IMR-90 (cell line): ENCODE results near the gene PNMA8A. TPM values are rescaled to one million over a fixed set of nuclear protein-coding genes. Genes with fewer than 3 reads are reported as not detected.

ENCODE experiments used
- ATAC-seq: fragments of 200-7000 bp; cut with Tn5 transposase; 2 replicates; pipeline ENCODE4 v1.9.1; 2020; ENCODE audit warnings: low read depth, mild to moderate bottlenecking, moderate library complexity
- BruUV-seq: library from RNA; stranded (reverse); fragments of 400-500 nt; replicated peaks from 2 replicates; lab custom pipeline; 2021; lab: Mats Ljungman, UMichigan
- CTCF ChIA-PET: fragments of 300-600 bp; formaldehyde crosslinking; extraction: SDS; loops from one replicate; lab custom pipeline; 2021; ENCODE audit warnings: antibody characterized with exemption; lab: Yijun Ruan, JAX
- POLR2A ChIA-PET: fragments of 300-600 bp; sonication (Branson Sonifier 250); formaldehyde crosslinking; loops from one replicate; lab custom pipeline; 2022; ENCODE audit warnings: antibody characterized with exemption; ENCODE audit not compliant: unreplicated experiment; lab: Charles Lee
- DNase-seq: peaks from one replicate; pipeline ENCODE4 v3.0.0; 2013
- H2AFZ ChIP-seq: replicated peaks from 2 replicates; pipeline ENCODE3; 2013; ENCODE audit warnings: low read length, mild to moderate bottlenecking; ENCODE audit not compliant: poor library complexity
- H2AK5ac ChIP-seq: 2 replicates; pipeline ENCODE4 v1.6.1; 2013; ENCODE audit warnings: low read depth, low read length, inconsistent platforms
- H2AK9ac ChIP-seq: replicated peaks from 2 replicates; pipeline ENCODE3; 2013; ENCODE audit warnings: mild to moderate bottlenecking, low read depth, low read length, moderate library complexity; ENCODE audit not compliant: poor library complexity
- H2BK120ac ChIP-seq: 2 replicates; pipeline ENCODE4 v1.6.1; 2013; ENCODE audit warnings: low read depth, low read length, inconsistent platforms
- H2BK15ac ChIP-seq: 3 replicates; pipeline ENCODE4 v1.6.1; 2013; ENCODE audit warnings: low read depth, low read length, inconsistent platforms
- H2BK20ac ChIP-seq: 2 replicates; pipeline ENCODE4 v1.6.1; 2013; ENCODE audit warnings: low read depth, mild to moderate bottlenecking, inconsistent platforms, low read length, moderate library complexity
- H2BK5ac ChIP-seq: 2 replicates; pipeline ENCODE4 v1.6.1; 2013; ENCODE audit warnings: mild to moderate bottlenecking, low read depth, low read length, inconsistent platforms; ENCODE audit not compliant: poor library complexity, severe bottlenecking
- H3K14ac ChIP-seq: replicated peaks from 2 replicates; pipeline ENCODE4 v1.6.1; 2013; ENCODE audit warnings: low read depth, low read length, inconsistent platforms
- H3K18ac ChIP-seq: 2 replicates; pipeline ENCODE4 v1.6.1; 2013; ENCODE audit warnings: low read depth, low read length, control low read depth
- H3K23ac ChIP-seq: 2 replicates; pipeline ENCODE4 v1.6.1; 2013; ENCODE audit warnings: low read depth, low read length, inconsistent platforms
- H3K27ac ChIP-seq: 2 replicates; pipeline ENCODE4 v1.5.1; 2013; ENCODE audit warnings: mild to moderate bottlenecking, control low read depth, low read length; ENCODE audit not compliant: insufficient read depth
- H3K27me3 ChIP-seq: 2 replicates; pipeline ENCODE4 v1.6.1; 2013; ENCODE audit warnings: low read length; ENCODE audit not compliant: control insufficient read depth, insufficient read depth
- H3K36me3 ChIP-seq: 2 replicates; pipeline ENCODE4 v1.6.1; 2013; ENCODE audit warnings: low read length, mixed read lengths; ENCODE audit not compliant: control insufficient read depth, insufficient read depth
- H3K4ac ChIP-seq: 2 replicates; pipeline ENCODE4 v1.6.1; 2013; ENCODE audit warnings: low read depth, low read length, inconsistent platforms
- H3K4me1 ChIP-seq: 2 replicates; pipeline ENCODE4 v1.6.1; 2013; ENCODE audit warnings: low read length, mixed read lengths; ENCODE audit not compliant: control insufficient read depth, insufficient read depth
- H3K4me2 ChIP-seq: 2 replicates; pipeline ENCODE4 v1.6.1; 2013; ENCODE audit warnings: low read depth, mild to moderate bottlenecking, control low read depth, low read length, moderate library complexity
- H3K4me3 ChIP-seq: 2 replicates; pipeline ENCODE4 v1.5.1; 2013; ENCODE audit warnings: low read depth, mild to moderate bottlenecking, control low read depth, low read length, moderate library complexity; ENCODE audit not compliant: insufficient read depth
- H3K56ac ChIP-seq: 2 replicates; pipeline ENCODE4 v1.6.1; 2013; ENCODE audit warnings: low read length, inconsistent platforms; ENCODE audit not compliant: insufficient read depth; ENCODE audit errors: extremely low read depth
- H3K79me1 ChIP-seq, 2 experiments: 2 replicates each; pipeline ENCODE4 v1.6.1; 2013; ENCODE audit warnings: low read length in 2 of 2, inconsistent platforms in 1 of 2, low read depth in 1 of 2
- H3K9ac ChIP-seq: 2 replicates; pipeline ENCODE4 v1.6.1; 2013; ENCODE audit warnings: low read depth, low read length, control low read depth
- H3K9me1 ChIP-seq: 2 replicates; pipeline ENCODE4 v1.6.1; 2013; ENCODE audit warnings: low read length, inconsistent platforms; ENCODE audit not compliant: insufficient read depth
- H3K9me3 ChIP-seq: 2 replicates; pipeline ENCODE4 v1.6.1; 2013; ENCODE audit warnings: low read length; ENCODE audit not compliant: control insufficient read depth, insufficient read depth
- H4K20me1 ChIP-seq: 2 replicates; pipeline ENCODE4 v1.6.1; 2013; ENCODE audit warnings: low read length, inconsistent platforms; ENCODE audit not compliant: insufficient read depth
- H4K5ac ChIP-seq: 2 replicates; pipeline ENCODE4 v1.6.1; 2013; ENCODE audit warnings: mild to moderate bottlenecking, low read depth, low read length, control low read depth
- H4K8ac ChIP-seq, 2 experiments: 2 replicates each; pipeline ENCODE4 v1.6.1; 2013; ENCODE audit warnings: low read depth in 2 of 2, low read length in 2 of 2, control low read depth in 1 of 2, inconsistent platforms in 1 of 2
- H4K91ac ChIP-seq: 2 replicates; pipeline ENCODE4 v1.6.1; 2013; ENCODE audit warnings: low read depth, low read length, inconsistent platforms; ENCODE audit not compliant: insufficient read depth
- CEBPB ChIP-seq: IDR thresholded peaks from 2 replicates; pipeline ENCODE4 v1.6.1; 2012; ENCODE audit warnings: low read depth, low read length, improper control_type of control experiment
- CHD1 ChIP-seq: IDR thresholded peaks from 2 replicates; pipeline ENCODE4 v1.6.1; 2012; ENCODE audit warnings: low read depth, low read length, improper control_type of control experiment
- FOS ChIP-seq: fragments of 150-350 bp; IDR thresholded peaks from 2 replicates; pipeline ENCODE4 v1.6.1; 2016; ENCODE audit warnings: low read depth, low read length
- NFE2L2 ChIP-seq: fragments of 150-350 bp; IDR thresholded peaks from 2 replicates; pipeline ENCODE4 v1.6.1; 2016; ENCODE audit warnings: low read depth, mild to moderate bottlenecking, low read length
- RCOR1 ChIP-seq: IDR thresholded peaks from 2 replicates; pipeline ENCODE4 v1.6.1; 2012; ENCODE audit warnings: mild to moderate bottlenecking, low read length, improper control_type of control experiment; ENCODE audit not compliant: insufficient replicate concordance
- SMC3 ChIP-seq: fragments of 150-350 bp; IDR thresholded peaks from 2 replicates; pipeline ENCODE4 v1.6.1; 2016; ENCODE audit warnings: low read depth, mild to moderate bottlenecking, antibody characterized with exemption, low read length, moderate library complexity
- whole genome bisulfite sequencing, 2 experiments: methylation state at CpG; one replicate each; pipeline versions ENCODE4 v1.1.5 to v1.1.7; 2013; ENCODE audit warnings: missing lambda C conversion rate in 2 of 2; ENCODE audit not compliant: insufficient read length in 1 of 2; ENCODE audit errors: extremely low coverage in 2 of 2; 5-methylcytosine and 5-hydroxymethylcytosine counted together
- dilution Hi-C: fragments of 300-500 bp; cut with HindIII; formaldehyde crosslinking; loops from one replicate; pipeline ENCODE4 v1.14.3; 2018; ENCODE audit warnings: low sequenced_read_pairs; ENCODE audit not compliant: unreplicated experiment
- in situ Hi-C: fragments of 300-500 bp; cut with MboI; formaldehyde crosslinking; loops from 3 replicates; pipeline ENCODE4 v1.14.3; 2019; ENCODE audit warnings: low sequenced_read_pairs, inconsistent platforms, mixed read lengths
- intact Hi-C: fragments of 100-400 bp; cut with micrococcal nuclease; formaldehyde crosslinking; loops from 2 replicates; pipeline ENCODE4 v1.10.0; 2022
- polyA plus RNA-seq, 3 experiments: library from polyadenylated mRNA; depleted of rRNA; stranded (reverse); fragments of >200 nt; gene quantifications; 2 replicates each; pipeline ENCODE4 v1.2.3, GENCODE V29; 2012; ENCODE audit warnings: low replicate concordance in 1 of 3
- total RNA-seq: library from RNA; depleted of rRNA; stranded (reverse); fragments of >200 nt; gene quantifications from 2 replicates; pipeline ENCODE4 v1.2.3, GENCODE V29; 2012
- TF ChIP-seq, protein P1 (sequence below): conservative IDR thresholded peaks from 2 replicates; pipeline ENCODE4 v1.5.1; 2012; ENCODE audit warnings: mild to moderate bottlenecking, low read depth, low read length, improper control_type of control experiment
- TF ChIP-seq, protein P2 (sequence below): fragments of 150-350 bp; IDR thresholded peaks from 2 replicates; pipeline ENCODE4 v1.6.1; 2016; ENCODE audit warnings: low read depth, mild to moderate bottlenecking, low read length, moderate library complexity, borderline replicate concordance
- TF ChIP-seq, protein P3 (sequence below): fragments of 150-350 bp; IDR thresholded peaks from 2 replicates; pipeline ENCODE4 v1.6.1; 2017; ENCODE audit warnings: mild to moderate bottlenecking, antibody characterized with exemption, low read length, low read depth

PNMA8A gene
- total and polyA plus RNA-seq, 2 of the 4 experiments (the other 2 are of a cell fraction) = 0.77 to 0.90 TPM

DNA sequence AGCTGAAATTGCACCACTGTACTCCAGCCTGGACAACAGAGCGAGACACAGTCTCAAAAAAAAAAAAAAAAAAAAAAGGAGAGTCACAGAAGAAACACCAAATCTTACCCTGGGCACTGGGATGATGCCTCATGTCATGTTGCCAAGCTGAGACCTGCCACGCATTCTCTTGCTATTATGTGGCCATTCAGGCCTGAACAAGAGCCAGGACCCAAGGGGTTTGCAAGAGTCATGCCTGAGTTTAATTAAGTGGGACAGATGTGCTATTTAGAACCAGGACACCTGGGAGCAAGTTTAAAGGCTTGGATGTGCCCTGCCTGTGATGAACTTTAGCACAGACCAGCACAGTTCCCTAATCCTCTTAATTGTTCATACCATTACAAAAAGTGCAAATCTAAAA is 9.8 kb downstream of the PNMA8A start:
- Histone ChIP-seq H2BK5ac (no peak overlapping the region), H3K4me3 (no peak overlapping the region), H3K14ac (no peak overlapping the region), H3K18ac (no peak overlapping the region), H3K4me1 (peaks cover 4% of the 10 kb centered on the region; the same call in 1 of the 2 replicates), H3K27ac (no peak overlapping the region), H4K20me1 (no peaks in the 10 kb centered on the region), H3K9me3 (no peaks in the 10 kb centered on the region), H2BK120ac (no peak overlapping the region), H2AK5ac (no peak overlapping the region; the same call in 1 of the 2 replicates), H4K8ac (no peak overlapping the region), H3K27me3 (peaks cover 13% of the 10 kb centered on the region), H2AK9ac (no peak overlapping the region), H2BK20ac (no peak overlapping the region), H3K36me3 (no peaks in the 10 kb centered on the region), H4K91ac (no peak overlapping the region), H3K56ac (no peak overlapping the region), H3K9me1 (no peaks in the 10 kb centered on the region), H3K23ac (no peak overlapping the region), H2BK15ac (no peak overlapping the region), H3K79me1 (no peaks in the 10 kb centered on the region), H3K4ac (no peak overlapping the region), H3K4me2 (no peak overlapping the region), H2AFZ (no peak overlapping the region), H4K5ac (no peak overlapping the region), H3K9ac (no peak overlapping the region)
- intact Hi-C loops (no loop called here), dilution Hi-C loops (no loop called here), in situ Hi-C loops (no loop called here)
- TF ChIP-seq RCOR1 (no peak), SMC3 (no peak), CEBPB (no peak), CHD1 (no peak), NFE2L2 (no peak), FOS (no peak)
- TF ChIP-seq, protein P1, sequence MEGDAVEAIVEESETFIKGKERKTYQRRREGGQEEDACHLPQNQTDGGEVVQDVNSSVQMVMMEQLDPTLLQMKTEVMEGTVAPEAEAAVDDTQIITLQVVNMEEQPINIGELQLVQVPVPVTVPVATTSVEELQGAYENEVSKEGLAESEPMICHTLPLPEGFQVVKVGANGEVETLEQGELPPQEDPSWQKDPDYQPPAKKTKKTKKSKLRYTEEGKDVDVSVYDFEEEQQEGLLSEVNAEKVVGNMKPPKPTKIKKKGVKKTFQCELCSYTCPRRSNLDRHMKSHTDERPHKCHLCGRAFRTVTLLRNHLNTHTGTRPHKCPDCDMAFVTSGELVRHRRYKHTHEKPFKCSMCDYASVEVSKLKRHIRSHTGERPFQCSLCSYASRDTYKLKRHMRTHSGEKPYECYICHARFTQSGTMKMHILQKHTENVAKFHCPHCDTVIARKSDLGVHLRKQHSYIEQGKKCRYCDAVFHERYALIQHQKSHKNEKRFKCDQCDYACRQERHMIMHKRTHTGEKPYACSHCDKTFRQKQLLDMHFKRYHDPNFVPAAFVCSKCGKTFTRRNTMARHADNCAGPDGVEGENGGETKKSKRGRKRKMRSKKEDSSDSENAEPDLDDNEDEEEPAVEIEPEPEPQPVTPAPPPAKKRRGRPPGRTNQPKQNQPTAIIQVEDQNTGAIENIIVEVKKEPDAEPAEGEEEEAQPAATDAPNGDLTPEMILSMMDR = no peak
- TF ChIP-seq, protein P2, sequence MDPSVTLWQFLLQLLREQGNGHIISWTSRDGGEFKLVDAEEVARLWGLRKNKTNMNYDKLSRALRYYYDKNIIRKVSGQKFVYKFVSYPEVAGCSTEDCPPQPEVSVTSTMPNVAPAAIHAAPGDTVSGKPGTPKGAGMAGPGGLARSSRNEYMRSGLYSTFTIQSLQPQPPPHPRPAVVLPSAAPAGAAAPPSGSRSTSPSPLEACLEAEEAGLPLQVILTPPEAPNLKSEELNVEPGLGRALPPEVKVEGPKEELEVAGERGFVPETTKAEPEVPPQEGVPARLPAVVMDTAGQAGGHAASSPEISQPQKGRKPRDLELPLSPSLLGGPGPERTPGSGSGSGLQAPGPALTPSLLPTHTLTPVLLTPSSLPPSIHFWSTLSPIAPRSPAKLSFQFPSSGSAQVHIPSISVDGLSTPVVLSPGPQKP = no peak
- TF ChIP-seq, protein P3, sequence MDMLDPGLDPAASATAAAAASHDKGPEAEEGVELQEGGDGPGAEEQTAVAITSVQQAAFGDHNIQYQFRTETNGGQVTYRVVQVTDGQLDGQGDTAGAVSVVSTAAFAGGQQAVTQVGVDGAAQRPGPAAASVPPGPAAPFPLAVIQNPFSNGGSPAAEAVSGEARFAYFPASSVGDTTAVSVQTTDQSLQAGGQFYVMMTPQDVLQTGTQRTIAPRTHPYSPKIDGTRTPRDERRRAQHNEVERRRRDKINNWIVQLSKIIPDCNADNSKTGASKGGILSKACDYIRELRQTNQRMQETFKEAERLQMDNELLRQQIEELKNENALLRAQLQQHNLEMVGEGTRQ = no peak
- ChIA-PET CTCF (no interaction called here), POLR2A (no interaction called here)
- no peak for ATAC-seq
- DNase-seq = no peak
- BruUV-seq = no TSS peak
- WGBS, 2 experiments = no CpG with 5 or more reads among the region's 2 CpGs
